HG03103 (cell line): ENCODE measurements around the gene IRF9.
"Not testable (repeated sequence)": the region's sequence is repeated elsewhere in the genome, so short reads cannot be mapped to it uniquely, and the experiment has no call there.

Experiments used
- ATAC-seq: cut with Tn5 transposase; IDR thresholded peaks from one replicate; pipeline ENCODE4 v1.9.1; 2021; ENCODE audit warnings: low read depth; ENCODE audit not compliant: unreplicated experiment

The IRF9 gene

DNA sequence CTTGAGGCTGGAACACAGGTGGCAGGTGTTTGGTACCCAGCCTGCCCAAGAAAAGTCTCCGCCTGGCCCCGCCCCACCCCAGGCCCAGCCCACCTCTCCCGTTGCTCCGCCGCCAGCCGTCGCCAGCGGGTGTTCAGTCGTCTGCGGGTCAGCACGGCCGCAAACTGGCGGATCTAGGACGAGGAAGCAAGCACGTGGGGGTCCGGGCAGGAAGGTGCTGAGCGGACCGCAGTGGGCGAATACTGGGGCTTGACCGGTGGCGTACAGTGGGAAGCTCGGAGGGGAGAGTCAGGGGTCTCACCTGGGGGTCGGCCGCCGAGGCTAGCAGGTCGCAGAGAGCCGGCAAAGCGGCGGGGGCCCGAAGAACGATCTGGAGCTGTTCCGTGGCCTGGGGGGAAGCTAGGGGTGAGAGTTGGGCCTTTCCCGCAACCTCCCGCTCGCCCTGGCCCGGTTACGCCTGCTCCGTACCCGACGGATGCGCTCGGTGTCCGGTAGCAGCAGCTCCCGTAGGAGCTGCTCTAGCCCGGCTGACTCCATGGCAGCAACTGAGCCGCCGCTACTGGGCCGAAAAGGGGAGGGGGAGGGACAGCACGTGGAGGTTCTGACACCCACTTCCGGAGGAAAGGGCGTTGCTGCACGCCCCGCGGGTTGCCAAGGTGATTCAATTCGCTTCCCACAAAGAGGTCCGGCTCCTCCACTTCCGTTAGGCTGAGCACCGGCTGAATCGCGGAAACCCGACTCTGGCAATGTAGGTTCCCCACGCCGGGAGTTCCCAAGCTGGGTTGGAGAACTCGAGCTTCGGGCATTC lies 27.4 kb downstream of the IRF9 start, which contains the start of gene IPO4:
Gene IPO4 (minus strand): TSS at position 566 of the 808 bp plus-strand sequence. CDS start 29 bp downstream, at position 537.
- peak; percentile 85 for ATAC-seq

- ATAC-seq = no peak
Measured at GRCh38 chr14:24189059-24189375, 28.0 kb downstream of the IRF9 start.

GRCh38 chr14:24189460-24189859 lies 28.4 kb downstream of the IRF9 start:
- no peak for ATAC-seq

DNA sequence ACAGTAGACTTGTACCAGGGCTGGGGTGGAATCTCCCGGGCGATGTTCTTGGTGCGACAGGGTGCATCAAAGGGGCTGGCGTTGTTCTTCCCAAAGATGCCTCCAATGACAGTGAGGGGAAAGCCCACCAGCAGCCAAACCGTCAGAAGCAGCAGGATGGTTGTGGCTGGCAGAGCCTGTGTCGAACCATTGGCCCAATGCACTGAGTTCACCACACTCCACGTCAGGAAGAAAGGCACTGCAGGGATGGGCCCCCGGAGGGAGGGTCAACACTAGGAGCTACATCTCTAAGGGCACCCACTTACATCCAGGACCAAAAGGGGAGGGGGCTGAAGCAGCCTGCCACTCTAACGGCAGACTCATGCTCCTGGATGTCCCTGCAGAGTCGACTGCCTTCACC lies 29.4 kb downstream of the IRF9 start:
- no peak for ATAC-seq

GRCh38 chr14:24192933-24193332 lies 31.9 kb downstream of the IRF9 start:
- ATAC-seq = no peak

DNA sequence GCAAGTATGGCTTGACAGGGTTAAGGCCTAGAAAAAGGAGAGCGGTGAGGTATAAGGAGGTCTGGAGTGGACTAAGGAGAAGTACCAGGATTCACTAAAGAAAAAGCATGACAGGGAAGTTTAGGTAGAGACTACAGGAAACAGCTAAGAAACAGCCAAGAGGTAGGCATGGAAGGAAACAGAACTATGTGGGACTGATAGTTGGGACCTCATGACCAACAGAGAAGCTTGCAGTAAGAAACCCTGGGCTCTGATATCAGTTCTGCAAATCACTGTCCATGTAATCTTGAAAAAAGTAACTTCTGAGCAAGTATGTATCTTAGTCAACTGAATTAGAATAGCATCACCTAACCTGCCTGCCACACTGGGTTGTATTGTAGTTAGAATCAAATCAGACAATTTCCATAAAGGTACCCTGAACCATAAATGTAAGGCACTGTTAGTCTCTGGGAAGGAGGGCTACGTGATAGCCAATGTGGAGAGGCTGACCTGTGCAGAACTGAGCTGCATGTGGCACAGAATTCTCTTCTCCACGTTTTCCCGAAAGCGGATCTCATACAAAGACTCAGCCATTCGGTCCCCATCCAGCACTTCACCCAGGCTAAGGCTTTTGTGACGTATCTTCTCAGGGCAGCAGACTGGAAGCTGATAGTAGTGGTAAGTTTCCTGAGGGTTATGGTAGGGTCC lies 33.3 kb downstream of the IRF9 start:
- ATAC-seq = no peak

DNA sequence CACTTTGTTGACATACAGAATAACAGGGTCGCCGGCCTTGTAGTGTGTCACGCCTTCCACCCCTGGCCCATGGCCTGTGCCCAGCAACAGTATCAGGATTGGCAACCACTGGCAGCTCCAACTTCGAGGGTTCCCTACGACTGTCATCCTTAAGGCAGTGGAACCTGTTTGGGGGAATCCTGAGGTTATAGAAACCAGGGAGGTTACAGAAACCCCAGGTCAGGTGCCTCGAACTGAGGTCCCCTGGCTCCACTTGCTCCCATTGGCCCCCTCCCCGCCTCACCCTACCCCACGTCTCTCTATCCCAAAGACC lies 33.8 kb downstream of the IRF9 start:
- no peak for ATAC-seq

DNA sequence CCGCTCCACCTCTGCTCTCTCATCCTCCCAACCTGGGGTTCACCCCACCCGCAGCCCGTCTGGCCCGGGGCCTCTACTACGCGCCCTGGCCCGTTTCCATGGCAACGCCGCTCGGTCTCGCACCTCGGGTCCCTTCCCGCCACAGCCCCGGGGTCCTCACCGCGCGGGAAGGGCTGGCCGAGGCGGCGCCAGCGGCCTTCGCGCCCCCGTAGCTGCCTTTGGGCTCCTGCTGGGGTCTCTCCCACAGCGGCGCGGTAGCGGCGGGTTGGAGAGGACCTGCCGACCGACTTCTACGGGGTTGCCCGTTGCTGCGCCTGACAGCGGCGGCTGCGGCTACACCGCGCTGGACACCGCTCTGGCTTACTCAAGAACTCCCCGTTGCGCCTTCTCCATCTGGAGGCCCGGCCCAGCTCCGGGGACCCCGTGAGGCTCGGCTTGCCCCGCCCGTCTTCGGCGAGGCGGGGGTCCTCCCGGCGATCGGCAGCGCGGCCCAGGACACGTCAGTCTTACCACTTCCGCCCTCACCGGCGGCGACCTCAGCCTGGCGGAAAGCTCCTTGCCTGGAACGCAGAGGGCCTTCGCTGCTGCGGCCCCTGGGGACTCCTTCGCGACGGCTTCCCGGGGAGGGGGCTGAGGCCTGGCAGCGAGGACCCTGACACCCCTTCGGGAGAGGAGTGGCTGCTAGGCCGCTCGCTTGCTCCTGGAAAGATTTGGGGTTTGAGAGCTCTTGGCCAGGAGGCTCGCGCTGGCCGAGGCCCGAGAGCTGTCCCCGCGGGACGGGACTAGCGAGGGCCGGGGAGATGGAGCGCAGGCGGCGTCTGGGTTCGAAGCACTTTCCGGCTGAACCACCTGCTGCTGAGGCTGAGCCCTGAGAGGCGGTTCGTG lies 34.4 kb downstream of the IRF9 start, which contains the start of gene TM9SF1:
Gene TM9SF1 (minus strand): TSS at position 256 of the 885 bp plus-strand sequence. CDS start 422 bp downstream, outside the sequence.
- peak; percentile 77 for ATAC-seq

DNA sequence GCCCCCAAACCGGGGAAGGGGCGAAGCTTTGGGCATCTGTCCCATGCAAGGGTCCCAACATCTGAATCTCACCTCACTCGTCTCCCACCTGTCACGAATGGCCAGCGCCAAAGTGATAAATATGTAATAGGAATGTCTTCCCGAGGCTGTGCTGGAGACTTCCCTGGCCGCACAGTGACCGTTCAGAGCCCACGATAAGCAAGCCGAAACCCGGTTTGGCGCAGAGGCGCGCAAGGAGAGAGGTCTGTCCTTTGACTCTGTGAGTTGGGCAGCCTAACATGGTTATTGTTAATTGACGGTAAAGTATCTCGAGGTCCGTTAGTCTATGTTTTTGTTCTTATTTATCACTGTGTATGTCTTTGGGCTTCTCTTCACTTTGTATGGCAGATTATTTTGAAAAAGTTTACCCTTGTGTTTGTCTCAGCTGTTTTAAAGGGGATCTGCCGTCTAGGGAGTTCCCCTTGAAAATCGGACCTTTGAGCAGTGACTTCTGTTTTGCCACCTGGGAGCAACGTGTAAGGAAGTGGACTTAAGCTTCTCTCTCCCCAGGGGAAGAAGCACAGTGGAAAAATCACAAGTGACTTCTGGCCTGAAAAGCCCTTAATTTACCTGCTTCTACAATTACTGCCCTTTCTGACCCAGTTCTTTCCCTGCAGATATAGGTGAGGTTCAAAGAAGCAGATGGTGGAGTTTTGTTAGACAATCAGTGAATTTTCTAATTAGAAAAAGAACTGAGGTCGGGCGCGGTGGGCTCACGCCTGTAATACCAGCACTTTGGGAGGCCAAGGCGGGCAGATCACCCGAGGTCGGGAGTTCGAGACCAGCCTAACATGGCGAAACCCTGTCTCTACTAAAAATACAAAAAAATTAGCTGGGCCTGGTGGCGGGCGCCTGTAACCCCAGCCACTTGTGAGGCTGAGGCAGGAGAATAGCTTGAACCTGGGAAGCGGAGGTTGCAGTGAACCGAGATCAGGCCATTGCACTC lies 35.3 kb downstream of the IRF9 start:
- ATAC-seq = no peak

GRCh38 chr14:24197056-24197450 lies 36.0 kb downstream of the IRF9 start:
- no peak for ATAC-seq

DNA sequence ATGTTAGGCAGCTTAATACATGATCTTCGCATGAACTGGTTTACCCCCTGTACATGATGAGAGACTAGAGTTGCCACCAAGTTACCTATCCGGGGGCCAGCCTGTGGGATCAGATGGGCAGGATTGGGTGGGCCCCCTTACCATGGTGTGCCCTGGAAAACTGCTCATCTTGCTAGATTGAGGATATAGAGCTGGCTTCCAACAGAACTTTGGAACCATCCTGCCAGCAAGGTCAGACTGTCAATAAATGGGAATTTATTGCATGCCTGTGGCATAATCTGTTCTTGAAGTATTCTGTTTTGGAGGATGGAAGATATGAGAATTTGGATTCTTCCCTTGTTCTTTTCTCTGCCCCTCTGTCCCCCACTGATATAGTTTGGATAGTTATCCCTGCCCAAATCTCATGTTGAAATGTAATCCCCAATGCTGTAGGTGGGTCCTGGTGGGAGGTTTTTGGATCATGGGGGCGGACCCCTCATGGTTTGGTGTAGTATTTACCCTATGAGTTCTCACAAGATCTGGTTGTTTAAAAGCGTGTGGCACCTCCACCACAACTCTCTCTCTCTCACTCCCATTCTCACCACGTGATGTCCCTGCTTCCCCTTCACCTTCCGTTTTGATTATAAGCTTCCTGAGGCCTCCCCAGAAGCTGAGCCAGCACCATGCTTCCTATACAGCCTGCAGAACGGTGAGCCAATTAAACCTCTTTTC lies 37.9 kb downstream of the IRF9 start:
- ATAC-seq = no peak

- not testable (repeated sequence) for ATAC-seq
Measured at GRCh38 chr14:24202538-24202937, 41.5 kb downstream of the IRF9 start.

DNA sequence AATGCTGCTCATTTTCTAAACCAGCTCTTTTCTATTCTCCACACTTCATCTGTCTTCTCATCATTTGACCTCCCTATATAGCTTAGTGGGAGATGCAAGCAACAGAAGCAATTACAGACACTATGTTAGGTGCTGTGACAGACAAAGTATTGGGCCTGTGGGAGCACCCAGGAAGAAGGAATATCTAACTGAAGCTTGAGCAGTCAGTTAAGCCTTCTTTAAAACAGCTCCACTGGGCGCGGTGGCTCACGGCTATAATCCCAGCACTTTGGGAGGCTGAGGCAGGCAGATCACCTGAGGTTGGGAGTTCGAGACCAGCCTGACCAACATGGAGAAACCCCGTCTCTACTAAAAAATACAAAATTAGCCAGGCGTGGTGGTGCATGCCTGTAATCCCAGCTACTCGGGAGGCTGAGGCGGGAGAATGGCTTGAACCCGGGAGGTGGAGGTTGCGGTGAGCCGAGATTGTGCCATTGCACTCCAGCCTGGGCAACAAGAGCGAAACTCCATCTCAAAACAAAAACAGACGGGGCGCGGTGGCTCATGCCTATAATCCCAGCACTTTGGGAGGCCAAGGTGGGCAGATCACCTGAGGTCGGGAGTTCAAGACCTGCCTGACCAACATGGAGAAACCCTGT lies 42.3 kb downstream of the IRF9 start:
- ATAC-seq = not testable (repeated sequence)

GRCh38 chr14:24204163-24205146 lies 43.4 kb downstream of the IRF9 start:
- no peak for ATAC-seq

DNA sequence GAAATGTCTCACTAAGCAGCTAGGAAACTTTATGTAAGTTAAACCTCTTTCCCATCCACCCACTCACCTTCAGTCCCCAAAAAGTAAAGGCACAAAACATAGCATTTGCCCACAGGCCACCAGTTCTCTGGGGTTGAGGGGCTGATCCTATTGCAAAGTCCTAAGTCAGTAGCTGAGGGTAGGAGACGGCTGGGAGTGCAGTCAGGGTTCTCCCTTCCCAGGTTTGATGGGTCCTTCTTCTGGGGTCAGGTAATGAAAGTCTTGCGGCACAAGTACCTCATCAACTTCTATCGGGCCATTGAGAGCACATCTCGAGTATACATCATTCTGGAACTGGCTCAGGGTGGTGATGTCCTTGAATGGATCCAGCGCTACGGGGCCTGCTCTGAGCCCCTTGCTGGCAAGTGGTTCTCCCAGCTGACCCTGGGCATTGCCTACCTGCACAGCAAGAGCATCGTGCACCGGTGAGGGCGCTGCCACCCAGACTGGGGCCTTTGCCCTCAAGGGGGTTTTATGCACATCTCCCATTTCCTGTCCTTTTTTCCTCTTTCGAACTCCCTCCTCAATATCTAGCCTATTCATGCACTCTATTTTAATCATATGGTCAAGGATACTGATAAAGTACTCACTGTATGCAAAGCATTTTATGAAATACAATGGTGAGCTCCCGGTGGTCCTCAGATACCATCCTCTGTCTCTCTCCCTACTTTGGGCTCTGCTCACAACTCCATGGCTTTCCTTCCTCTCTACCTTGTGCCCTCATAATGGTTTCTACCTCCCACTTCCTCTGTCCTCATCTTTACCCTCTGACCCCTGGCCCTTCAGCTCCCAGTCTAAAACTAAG lies 45.4 kb downstream of the IRF9 start:
- ATAC-seq = no peak

DNA sequence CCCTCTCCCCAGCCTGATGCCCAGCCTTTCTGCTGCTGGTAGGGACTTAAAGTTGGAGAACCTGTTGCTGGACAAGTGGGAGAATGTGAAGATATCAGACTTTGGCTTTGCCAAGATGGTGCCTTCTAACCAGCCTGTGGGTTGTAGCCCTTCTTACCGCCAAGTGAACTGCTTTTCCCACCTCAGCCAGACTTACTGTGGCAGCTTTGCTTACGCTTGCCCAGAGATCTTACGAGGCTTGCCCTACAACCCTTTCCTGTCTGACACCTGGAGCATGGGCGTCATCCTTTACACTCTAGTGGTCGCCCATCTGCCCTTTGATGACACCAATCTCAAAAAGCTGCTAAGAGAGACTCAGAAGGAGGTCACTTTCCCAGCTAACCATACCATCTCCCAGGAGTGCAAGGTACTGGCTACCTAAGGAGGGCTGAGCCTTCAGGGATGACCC lies 46.1 kb downstream of the IRF9 start:
- no peak for ATAC-seq

- no peak for ATAC-seq
Measured at GRCh38 chr14:24207625-24208024, 46.6 kb downstream of the IRF9 start.
